Urothelium cell line (cell line): ENCODE measurements around the gene OXER1.

Experiments
- DNase-seq: peaks from one replicate; pipeline ENCODE4 v3.0.0; 2011; ENCODE audit warnings: low spot score, mixed read lengths
- FAIRE-seq: peaks from 2 replicates; lab custom pipeline; 2011; peaks lifted over from hg19 to GRCh38; lab: Jason Lieb, UNC

Gene OXER1

DNA sequence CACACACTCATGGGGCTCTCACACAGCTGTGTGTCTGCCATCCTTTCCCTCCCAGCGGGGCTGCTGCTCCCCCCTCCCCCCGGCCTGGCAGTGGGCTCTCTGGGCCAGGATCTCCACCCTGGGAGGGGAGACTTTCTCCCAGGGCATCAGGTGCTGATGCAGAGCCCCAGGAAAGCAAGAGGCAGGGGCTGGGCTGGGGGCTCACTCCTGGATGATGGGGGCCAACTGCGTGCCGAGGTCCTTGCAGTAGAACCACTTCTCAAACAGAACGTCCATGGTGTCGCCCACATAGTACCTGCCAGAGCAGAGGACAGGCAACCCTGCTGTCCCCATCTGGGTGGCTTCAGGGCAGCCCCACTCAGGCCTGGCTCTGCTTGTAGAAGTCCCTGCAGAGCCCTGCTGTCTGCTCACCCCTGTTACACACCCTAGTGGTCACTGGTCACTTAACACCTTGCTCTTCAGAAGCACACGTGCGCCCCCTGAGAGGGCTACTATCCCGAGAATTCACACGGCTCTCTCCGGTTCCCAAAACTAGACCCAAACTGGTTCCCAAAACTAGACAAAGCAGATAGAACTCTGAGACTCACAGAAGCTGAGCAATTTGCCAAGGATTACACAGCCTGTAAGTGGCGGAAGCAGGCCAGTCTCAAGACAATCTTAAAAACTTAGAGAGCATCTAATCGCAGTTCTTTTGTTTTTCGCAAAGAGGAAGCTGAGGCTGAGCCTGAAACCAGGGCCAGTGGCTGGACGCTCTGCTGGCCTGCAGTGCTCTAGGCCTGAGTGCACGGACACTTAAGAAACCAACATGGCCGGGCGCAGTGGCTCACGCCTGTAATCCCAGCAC lies 6.6 kb upstream of the OXER1 start:
- FAIRE-seq (no peak), DNase-seq (peak; percentile 74)

- DNase-seq, result no peak
- FAIRE-seq, result peak; percentile 9
Measured at GRCh38 chr2:42769583-42770287, 5.8 kb upstream of the OXER1 start.

DNA sequence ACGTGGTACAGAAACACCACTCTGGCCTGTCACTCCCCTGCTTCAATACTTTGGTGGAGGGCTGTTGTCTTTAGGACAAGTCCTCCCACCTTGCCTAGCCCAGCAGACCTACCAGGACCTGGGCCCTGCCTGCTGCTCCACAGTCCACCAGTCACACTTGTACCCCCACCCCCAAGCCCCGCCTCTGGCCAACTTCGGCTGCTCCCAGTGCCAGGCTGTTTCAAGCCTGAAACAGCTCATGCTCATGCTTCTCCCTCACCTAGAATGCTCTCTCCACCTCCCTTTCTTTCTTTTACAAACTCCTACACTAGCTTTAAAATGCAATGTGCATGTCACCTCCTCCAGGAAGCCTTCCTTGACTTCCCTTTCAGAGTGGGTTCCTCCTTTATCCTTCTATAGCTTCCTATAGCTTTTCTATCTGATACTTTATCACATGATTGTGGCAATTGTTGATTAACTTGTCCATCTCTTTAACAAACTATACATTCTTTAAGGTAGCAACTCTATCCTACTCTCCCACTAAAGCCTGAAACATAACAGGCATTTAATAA lies 4.8 kb upstream of the OXER1 start:
- FAIRE-seq, result peak; percentile 9
- no peak for DNase-seq

DNA sequence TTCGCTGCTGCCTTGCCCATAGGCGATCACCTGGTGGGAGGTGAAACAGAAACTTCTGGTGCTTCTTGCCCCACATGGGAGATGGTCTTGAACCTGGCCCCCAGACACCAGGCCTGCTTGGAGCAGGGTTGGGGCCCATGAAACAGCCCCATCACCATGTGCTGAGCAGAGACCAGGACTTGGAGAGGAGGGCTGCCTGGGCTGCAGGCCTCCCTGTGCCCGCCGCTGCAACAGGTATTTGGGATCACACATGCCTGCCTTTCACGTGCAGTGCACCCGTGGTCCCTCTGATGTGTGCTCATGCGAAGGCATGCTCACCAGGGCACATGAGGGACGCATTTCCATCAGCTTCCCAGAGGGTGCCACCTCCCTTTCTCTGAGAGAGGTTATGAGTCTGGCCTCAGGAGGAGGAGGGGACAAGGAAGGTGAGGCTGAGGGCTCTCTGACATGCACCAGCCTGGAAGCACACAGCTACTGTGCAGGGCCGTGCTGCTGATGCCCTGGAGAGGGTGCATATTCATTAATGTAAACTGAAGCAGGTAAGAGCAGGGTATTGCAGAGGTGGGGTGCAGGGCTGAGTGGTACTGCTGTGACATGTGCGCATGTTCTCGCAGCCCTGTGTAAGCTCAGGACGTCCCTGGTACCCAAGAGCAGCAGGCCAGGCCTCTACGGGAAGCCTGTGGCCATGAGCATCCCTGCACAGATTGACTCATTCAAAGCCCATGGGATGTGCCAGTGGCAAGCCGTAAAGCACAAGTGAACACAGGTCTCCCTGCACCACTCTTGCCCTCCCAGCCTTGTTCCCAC lies 4.2 kb upstream of the OXER1 start:
- DNase-seq, result no peak
- FAIRE-seq, result no peak

DNA sequence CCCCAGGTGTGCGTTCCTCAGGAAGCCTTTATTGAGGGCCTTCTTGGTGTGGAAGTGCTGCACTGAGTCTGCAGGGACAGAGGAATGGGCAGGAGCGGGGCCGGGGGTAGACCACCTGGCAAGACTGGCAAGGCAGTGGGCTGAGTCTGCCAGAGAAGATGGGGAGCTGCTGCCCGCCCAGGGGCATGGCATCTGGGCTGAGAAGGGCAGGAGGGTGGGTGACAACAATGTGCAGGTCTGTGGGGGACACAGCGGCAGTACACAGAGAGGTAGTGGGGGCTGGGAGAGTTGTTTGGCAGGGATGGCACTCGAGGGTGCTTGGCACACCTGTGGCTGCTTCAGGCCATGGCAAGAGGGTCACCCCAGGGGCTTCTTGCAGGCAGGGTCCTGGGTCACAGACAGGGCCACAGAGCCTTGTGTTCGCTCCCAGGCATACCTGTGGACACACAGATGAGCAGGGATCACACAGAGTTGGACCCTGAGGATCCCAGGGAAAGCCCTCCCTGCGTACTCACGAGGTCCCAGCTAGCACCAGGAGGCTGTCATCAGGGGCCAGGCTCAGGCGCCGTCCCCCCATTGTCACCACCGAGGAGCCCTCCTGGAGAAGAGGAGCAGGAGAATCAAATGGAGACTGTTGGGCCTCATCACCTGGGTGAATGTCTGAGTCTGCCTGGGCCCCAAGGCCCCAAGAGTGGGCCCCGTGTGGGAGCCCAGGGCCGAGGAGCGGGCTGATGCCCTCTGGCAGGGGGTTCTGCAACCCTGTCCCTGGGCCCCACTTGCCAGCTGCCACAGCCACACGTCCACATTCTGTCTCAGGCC lies 3.4 kb upstream of the OXER1 start:
- DNase-seq (no peak), FAIRE-seq (no peak)

GRCh38 chr2:42765686-42766085 lies 1.8 kb upstream of the OXER1 start:
- FAIRE-seq (no peak), DNase-seq (no peak)

DNA sequence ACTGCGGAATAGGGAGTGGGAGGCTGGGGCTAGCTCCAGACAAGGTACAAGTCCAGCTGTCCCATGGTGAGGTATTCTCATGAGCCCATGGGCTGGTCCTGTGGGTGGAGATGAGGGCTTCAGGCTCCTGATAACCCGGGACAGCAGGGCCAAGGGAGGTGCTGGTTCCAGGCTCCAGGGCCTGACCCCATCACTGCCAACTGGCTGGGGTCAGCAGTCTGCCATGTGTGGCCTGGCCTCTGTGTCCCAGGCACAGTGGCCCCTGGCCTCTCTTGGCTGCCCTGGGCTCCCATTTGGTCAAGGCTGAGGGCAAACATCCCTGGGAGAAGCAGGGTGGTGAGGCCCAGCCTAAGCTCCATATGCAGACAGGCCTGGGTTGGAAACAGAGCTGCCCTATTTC lies 966 bp upstream of the OXER1 start:
- FAIRE-seq, result no peak
- no peak for DNase-seq

GRCh38 chr2:42762823-42763804 lies 821 bp downstream of the OXER1 start:
- no peak for DNase-seq
- FAIRE-seq, result no peak

DNA sequence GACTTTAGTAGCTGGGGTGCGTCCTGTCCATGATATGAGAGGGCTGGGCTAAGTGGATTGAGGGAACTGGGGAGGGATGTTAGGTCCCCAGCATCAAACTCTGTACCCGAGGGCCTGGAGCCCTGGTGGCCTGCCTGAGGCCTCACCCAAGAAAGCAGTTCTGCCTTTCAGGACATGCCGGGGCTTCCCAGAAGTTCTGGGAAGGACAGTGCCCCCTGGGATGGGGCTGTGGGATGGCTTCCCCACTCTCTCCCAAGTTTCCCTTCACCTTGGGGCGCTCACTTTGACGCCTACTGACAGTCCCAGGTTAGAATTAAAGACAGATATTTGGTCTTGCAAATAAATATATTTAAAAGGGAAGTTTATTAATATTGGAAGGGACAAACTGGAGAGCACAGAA lies 1.8 kb downstream of the OXER1 start:
- DNase-seq, result no peak
- FAIRE-seq, result no peak

- no peak for FAIRE-seq
- no peak for DNase-seq
Measured at GRCh38 chr2:42761554-42761953, 2.4 kb downstream of the OXER1 start.

DNA sequence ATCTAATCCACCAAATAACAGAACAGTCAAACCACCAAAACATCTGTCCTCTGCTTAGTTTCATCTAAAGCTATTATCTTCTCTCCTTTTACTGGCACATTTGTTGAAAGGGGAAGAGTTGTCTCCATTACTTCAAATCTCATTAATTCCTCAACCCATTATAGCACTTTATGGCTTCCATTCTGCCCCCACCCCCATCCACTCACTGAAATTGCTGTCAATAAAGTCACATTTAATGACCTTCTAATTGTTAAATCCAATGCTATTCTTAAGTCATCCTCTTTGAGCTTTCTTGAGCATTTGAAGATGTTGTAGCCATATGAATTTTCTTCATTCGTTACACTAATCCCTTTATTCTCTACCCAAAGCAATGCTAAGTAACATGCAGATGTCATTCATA lies 5.2 kb downstream of the OXER1 start:
- no peak for FAIRE-seq

DNA sequence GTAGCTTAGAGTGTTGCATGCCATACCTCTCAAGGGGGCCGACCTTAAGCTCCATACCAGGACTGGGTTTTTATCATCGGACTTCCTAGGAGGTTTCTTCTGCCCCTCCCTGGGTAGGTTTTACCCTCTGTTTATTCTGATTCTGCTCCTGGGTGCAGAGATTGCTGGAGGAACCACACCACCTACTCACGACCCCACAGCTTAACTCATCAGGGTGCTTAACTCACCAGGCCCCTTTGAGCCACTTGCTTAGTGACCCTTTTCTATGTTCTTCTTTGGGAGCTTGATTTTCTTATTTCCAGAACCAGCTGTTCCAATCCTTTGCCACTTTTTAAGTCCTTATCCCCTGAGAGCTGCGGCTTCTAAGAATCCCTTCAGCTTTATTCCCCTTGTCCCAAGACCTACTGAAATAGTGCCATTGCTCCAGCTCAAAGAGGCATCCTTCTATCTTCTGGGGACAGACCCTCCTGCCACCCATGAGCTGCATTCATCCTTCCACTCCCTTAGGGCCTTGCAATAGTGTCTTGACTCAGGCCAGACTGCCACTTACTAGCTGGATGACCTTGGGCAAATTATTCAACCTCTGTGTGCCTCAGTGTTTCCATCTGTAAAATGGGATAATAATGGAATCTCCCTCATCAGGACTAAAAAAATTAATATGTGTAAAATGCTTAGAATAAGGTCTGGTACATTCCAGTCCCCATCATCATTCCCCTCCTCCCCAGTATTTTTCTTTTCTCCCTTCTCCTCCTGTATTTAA lies 5.8 kb downstream of the OXER1 start:
- DNase-seq (no peak), FAIRE-seq (no peak)

More for the DNA sequence above, 5.2 kb downstream of the OXER1 start:
- DNase-seq, result no peak

GRCh38 chr2:42756966-42757513 lies 6.9 kb downstream of the OXER1 start:
- DNase-seq (no peak), FAIRE-seq (peak; percentile 73)

GRCh38 chr2:42756150-42756775 lies 7.7 kb downstream of the OXER1 start:
- no peak for DNase-seq
- no peak for FAIRE-seq

GRCh38 chr2:42755191-42755880 lies 8.6 kb downstream of the OXER1 start:
- no peak for DNase-seq
- FAIRE-seq, result no peak

DNA sequence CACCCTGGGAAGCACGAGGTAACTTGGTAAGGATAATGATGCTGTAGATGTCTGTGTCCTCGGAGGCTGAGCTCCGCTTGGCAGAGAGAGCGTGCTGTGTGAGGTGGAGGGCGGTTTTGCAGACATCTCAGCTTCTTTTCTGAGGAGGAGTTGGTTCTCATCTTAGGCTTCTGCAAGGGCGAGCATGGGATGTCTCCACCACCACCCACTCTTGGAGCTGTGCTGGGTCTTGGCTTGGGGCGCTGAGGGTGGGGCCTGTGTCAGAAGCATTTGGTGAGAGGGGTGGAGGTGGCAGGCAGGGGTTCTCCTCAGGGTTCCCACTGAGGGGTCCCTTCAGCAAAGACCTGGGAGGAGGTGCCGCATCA lies 9.2 kb downstream of the OXER1 start:
- no peak for FAIRE-seq
- DNase-seq, result no peak
